ENCODE data around the gene TMEM43.

TMEM43 gene

DNA sequence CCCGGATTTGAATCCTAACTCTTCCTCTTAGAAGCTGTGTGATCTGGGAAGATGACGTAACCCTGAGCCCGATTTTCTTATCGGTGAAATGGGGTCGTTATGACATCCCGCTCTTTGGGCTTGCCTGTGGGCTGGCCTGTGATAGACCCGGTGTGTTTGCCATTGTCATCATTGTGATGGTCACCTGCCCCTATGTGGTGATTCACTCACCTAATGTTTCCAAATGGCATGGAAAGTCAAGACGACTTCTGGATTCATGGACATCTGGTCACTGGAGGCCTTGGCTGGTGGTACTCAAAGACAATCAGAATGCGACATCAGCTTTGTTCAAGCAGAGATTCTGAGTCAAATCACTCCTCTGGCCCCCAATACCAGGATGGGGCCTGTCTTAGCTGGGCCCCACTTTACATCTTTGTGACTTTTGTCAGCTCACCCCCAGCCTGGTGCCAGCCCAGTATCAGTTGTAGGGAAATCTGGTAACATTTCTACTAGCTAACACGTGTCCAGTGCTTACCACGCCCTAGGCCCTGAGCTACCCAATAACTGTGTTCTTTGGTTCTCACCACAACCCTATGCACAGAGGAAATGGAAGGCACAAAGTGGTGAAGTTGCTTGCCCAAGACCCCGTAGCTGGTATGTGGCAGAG, 2.8 kb downstream of the TMEM43 start:
- DNase-seq (ENCODE audit: low read depth) = no peak
- H3K4me3 ChIP-seq (ENCODE audit: control insufficient read depth, low read depth, low read length) = no peak overlapping the region
- TF ChIP-seq, protein P1, sequence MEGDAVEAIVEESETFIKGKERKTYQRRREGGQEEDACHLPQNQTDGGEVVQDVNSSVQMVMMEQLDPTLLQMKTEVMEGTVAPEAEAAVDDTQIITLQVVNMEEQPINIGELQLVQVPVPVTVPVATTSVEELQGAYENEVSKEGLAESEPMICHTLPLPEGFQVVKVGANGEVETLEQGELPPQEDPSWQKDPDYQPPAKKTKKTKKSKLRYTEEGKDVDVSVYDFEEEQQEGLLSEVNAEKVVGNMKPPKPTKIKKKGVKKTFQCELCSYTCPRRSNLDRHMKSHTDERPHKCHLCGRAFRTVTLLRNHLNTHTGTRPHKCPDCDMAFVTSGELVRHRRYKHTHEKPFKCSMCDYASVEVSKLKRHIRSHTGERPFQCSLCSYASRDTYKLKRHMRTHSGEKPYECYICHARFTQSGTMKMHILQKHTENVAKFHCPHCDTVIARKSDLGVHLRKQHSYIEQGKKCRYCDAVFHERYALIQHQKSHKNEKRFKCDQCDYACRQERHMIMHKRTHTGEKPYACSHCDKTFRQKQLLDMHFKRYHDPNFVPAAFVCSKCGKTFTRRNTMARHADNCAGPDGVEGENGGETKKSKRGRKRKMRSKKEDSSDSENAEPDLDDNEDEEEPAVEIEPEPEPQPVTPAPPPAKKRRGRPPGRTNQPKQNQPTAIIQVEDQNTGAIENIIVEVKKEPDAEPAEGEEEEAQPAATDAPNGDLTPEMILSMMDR (conservative IDR thresholded peaks at IDR 0.05; ENCODE audit: control insufficient read depth, insufficient read depth, low read depth, low read length) = no peak

DNA sequence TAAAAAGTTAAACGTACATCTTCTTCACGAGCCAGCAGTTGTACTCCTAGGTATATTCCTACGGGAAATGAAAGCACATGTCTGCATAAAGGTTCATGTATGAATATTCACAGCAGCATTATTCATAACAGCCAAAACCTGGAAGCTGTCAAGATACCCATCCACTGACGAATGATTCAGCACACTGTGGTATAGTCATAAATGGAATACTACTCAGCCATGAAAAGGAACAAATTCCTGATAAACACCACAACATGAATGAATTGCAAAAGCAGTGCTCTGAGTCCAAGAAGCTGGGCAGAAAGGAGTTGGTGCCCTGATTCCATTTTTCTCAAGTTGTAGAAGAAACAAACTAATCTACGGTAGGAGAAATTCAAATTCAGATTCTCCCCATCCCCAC, 3.9 kb downstream of the TMEM43 start:
- TF ChIP-seq, protein P1 (conservative IDR thresholded peaks at IDR 0.05; ENCODE audit: control insufficient read depth, insufficient read depth, low read depth, low read length) = no peak
- no peak overlapping the region for H3K4me3 ChIP-seq (ENCODE audit: control insufficient read depth, low read depth, low read length)
- no peak for DNase-seq (ENCODE audit: low read depth)

DNA sequence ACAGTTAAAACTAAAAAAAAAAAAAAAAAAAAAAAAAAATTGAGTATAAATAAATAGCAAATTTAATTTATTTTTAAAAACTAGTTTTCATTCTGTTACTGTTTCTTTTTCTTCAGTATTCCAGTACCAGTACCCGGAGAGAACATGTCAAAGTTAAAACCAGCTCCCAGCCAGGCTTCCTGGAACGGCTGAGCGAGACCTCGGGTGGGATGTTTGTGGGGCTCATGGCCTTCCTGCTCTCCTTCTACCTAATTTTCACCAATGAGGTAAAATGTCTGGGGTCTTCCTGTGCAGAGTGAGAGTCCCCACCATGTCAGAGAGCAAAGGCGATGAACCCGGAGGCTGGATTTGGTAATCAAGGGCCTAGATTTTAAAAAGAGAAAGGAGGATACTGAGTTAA, 4.4 kb downstream of the TMEM43 start:
- DNase-seq (ENCODE audit: low read depth) = no peak
- H3K4me3 ChIP-seq (ENCODE audit: control insufficient read depth, low read depth, low read length) = no peak overlapping the region
- TF ChIP-seq, protein P1 (conservative IDR thresholded peaks at IDR 0.05; ENCODE audit: control insufficient read depth, insufficient read depth, low read depth, low read length) = no peak

DNA sequence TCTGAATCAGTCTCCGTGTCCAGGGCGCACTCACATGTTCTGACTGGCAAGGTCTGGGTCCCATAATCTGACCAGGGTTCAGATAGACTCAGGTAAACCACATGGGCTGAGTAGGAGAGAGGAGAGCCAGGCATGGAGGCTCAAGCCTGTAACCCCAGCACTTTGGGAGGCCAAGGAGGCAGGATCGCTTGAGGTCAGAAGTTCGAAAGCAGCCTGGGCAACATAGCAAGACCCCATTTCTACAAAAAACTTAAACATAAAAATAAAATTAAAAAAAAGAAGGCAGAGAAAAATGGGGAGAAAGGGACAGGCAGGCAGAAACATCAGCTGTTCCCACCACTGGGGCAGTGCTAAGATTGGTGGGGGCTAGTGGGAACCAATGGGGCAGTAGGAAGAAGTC, 5.4 kb downstream of the TMEM43 start:
- no peak for DNase-seq (ENCODE audit: low read depth)

DNA sequence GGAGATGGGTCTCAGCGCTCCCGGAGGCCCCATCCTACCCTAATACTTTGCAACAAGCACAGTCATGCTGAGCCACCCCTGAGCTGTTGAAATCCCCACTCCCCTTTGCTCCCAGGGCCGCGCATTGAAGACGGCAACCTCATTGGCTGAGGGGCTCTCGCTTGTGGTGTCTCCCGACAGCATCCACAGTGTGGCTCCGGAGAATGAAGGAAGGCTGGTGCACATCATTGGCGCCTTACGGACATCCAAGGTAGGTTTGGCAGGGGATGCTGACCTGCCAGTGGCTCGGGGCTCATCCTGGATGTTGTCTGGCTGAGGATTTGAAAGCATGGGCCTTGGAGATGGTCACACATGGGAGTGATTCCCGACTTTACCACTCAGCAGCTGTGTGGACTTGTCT, 5.9 kb downstream of the TMEM43 start:
- TF ChIP-seq, protein P1 (conservative IDR thresholded peaks at IDR 0.05; ENCODE audit: control insufficient read depth, insufficient read depth, low read depth, low read length) = no peak
- DNase-seq (ENCODE audit: low read depth) = no peak
- no peak overlapping the region for H3K4me3 ChIP-seq (ENCODE audit: control insufficient read depth, low read depth, low read length)

More for the DNA sequence above, 5.4 kb downstream of the TMEM43 start:
- no peak overlapping the region for H3K4me3 ChIP-seq (ENCODE audit: control insufficient read depth, low read depth, low read length)
- TF ChIP-seq, protein P1 (conservative IDR thresholded peaks at IDR 0.05; ENCODE audit: control insufficient read depth, insufficient read depth, low read depth, low read length) = no peak

DNA sequence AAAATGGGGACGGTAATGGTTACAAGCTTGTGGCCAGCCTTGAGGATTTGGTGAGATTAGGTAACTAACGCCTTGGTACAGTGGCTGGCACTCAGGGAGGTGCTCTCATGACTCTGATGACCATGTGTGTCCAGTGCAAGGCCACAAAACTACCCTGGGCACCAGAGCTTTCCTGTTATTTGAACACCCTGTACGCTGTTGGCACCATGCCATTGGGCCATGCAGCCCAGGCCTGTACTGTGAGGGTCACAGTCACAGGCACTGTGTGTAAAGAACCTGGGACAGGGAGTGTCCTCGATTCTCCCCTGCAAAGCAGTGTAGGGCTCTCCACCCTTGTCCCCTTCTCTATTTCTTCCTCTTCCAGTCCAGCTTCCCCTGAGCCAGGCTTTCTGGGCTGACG, 6.3 kb downstream of the TMEM43 start:
- TF ChIP-seq, protein P1 (conservative IDR thresholded peaks at IDR 0.05; ENCODE audit: control insufficient read depth, insufficient read depth, low read depth, low read length) = no peak
- DNase-seq (ENCODE audit: low read depth) = no peak
- no peak overlapping the region for H3K4me3 ChIP-seq (ENCODE audit: control insufficient read depth, low read depth, low read length)

DNA sequence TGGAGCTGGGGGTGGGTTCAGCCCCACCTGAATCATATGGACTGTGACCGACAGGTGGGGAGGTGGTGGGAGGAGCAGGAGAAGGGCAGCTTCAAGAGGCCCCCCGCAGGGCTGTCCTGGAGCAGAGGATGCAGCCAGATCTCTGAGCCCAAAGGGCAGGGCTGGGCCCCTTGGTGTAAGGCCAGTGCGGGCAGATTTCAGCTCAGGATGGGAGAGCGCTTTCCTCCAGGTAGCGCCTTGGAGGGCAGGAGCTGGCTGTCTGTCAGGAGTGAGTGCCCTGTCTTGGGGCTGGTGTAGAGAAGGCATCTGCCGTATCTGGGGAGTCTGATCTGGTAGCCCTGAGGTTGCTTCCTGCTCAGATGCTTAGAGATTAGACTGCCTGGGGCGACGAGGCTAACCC, 7.3 kb downstream of the TMEM43 start:
- no peak overlapping the region for H3K4me3 ChIP-seq (ENCODE audit: control insufficient read depth, low read depth, low read length)
- TF ChIP-seq, protein P1 (conservative IDR thresholded peaks at IDR 0.05; ENCODE audit: control insufficient read depth, insufficient read depth, low read depth, low read length) = no peak
- no peak for DNase-seq (ENCODE audit: low read depth)

Data from fibroblast of mammary gland (primary cell).